ENCODE data around the gene PLEKHG4B. TPM values are rescaled to one million over a fixed set of nuclear protein-coding genes. Genes with fewer than 3 reads are reported as not detected.

Gene PLEKHG4B, protein sequence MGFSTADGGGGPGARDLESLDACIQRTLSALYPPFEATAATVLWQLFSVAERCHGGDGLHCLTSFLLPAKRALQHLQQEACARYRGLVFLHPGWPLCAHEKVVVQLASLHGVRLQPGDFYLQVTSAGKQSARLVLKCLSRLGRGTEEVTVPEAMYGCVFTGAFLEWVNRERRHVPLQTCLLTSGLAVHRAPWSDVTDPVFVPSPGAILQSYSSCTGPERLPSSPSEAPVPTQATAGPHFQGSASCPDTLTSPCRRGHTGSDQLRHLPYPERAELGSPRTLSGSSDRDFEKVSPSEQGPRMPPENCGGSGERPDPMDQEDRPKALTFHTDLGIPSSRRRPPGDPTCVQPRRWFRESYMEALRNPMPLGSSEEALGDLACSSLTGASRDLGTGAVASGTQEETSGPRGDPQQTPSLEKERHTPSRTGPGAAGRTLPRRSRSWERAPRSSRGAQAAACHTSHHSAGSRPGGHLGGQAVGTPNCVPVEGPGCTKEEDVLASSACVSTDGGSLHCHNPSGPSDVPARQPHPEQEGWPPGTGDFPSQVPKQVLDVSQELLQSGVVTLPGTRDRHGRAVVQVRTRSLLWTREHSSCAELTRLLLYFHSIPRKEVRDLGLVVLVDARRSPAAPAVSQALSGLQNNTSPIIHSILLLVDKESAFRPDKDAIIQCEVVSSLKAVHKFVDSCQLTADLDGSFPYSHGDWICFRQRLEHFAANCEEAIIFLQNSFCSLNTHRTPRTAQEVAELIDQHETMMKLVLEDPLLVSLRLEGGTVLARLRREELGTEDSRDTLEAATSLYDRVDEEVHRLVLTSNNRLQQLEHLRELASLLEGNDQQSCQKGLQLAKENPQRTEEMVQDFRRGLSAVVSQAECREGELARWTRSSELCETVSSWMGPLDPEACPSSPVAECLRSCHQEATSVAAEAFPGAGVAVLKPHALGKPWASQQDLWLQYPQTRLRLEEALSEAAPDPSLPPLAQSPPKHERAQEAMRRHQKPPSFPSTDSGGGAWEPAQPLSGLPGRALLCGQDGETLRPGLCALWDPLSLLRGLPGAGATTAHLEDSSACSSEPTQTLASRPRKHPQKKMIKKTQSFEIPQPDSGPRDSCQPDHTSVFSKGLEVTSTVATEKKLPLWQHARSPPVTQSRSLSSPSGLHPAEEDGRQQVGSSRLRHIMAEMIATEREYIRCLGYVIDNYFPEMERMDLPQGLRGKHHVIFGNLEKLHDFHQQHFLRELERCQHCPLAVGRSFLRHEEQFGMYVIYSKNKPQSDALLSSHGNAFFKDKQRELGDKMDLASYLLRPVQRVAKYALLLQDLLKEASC (N-terminal part only)
- under 0.01 and 0.04 TPM in 2 replicates for total RNA-seq

DNA sequence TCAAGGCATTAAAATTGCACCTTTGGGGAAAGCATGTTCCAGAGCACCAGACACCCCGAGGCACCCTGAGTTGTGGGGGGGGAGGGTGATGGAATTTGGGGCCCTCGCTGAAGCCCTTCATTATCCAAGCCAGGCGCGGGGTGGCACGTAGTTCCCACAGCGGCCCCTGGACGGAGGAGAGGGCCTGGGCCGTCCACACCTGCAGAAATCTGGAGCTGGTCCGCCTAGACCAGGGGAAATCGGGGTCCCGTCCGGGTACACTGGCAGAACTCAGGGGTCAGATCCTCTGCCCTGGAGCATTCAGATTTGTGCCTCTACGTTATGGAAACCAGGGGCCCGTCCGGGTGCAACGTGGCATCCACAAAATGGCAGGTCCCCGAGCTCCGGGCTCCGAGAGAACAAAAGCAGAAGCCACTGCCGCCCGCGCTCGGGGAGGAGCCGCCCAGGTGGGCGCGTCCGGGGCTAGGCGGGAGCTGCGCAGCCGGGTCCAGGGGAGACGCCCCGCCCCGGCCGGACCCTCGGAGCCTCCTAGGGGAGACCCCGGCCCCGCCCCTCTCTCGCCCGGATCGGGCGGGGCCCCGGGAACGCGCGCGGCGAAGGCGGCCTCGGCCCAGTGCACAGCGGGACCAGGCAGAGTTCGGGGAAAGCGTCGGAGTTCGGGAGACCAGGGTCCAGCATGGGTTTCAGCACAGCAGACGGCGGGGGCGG lies at the start of gene PLEKHG4B:
Gene PLEKHG4B, plus strand, starts transcription at position 613 of the 708 bp plus-strand sequence. Its CDS starts 64 bp downstream, at position 677.

DNA sequence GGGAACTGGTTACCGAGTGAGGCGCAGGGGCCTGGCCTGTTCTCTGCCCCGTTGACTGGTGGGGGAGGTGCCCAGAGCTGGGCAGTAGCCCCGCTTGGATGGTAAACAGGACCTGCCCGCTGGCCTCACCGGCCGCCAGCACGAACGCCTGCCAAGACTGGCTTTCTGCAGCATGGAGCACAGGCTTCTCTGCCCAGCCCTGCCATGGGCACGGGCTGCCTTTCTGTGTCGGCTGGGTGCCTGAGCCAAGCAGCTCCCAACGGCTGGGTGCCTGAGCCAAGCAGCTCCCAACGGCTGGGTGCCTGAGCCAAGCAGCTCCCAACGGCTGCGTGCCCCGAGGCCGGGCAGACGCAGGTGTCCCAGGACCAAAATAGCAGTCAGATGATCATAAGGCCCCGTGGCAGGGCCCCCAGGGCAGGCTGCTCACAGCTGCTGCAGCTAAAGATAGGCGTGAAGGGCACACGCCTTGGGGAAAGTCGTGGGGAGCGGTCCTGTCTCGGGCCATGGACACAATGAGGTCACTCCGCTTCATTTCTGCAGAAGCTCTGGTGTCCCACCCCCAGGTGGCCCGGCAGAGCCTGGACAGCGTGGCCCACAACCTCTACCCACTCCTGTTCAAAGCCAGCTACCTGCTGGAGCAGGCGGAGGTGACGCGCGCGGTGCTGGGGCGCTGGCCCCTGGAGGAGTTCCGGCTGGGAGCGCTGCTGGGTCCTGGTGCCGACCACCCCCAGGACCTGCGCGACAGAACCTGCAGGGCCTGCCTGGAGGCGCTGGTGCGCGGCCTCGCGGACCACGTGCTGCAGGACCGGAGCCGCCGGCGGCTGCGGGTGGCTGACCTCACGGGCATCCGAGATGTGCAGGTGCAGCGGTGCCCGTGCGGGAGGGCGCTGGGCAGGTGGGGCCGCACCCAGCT lies 99.3 kb downstream of the PLEKHG4B start, which contains the start of gene LRRC14B:
Gene LRRC14B, plus strand, starts transcription at position 460 of the 913 bp plus-strand sequence. Its CDS starts 44 bp downstream, at position 504.

DNA sequence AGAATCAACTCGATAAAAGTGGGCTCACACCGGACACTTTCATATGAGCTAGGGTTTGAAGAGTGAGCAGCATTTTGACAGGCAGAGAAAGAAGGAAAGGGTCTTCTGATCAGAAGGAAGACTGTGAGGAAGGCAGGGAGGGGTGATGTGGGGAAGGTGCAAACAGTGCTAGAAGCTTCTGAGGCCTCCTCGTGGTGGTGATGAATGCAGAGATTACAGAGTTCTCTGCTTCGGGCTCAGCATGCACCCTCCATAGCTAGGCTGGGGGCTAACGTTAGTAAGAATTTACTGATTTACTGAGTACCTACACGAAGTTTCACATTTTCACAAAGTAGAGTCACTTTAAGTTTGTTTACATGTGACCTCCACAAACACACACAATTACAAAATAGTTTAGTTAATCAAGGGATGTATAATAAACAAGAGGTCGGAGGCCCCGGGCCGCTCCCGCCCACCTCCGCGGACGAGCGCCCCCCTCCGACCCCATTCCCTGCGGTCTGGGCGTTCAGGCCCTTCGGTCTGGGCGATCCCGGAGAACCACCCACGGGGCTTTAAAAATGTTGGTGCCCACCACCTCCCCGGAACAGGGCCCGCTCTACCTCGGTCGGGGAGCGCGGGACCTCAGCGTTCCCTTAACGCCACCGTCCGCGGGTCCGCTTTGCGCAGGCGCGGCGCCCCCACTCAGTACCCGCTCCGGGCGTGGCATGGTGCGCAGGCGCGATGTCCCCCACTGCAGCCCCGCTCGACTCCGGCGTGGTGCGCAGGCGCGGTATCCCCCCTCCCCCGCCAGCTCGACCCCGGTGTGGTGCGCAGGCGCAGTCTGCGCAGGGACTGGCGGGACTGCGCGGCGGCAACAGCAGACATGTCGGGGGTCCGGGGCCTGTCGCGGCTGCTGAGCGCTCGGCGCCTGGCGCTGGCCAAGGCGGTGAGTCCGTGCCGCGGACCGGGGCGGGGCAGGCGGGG lies 125.8 kb downstream of the PLEKHG4B start, which contains the start of the genes CCDC127 and SDHA:
Gene CCDC127, minus strand, starts transcription at position 660 of the 963 bp plus-strand sequence. CDS start 1,304 bp downstream, outside the sequence.
Gene SDHA, plus strand, starts transcription at position 827 of the 963 bp plus-strand sequence. Its CDS starts 36 bp downstream, at position 863.

Other genes starting within 250 kb of the PLEKHG4B start
- not detected in 2 replicates for gene LRRC14B, start 99.3 kb downstream of the PLEKHG4B start, total RNA-seq
- gene CCDC127, start 126.0 kb downstream of the PLEKHG4B start, total RNA-seq, result 4.3 and 5.2 TPM in 2 replicates
- gene SDHA, start 126.2 kb downstream of the PLEKHG4B start, total RNA-seq, result 191 and 254 TPM in 2 replicates
- 179 and 194 TPM in 2 replicates for gene PDCD6, start 179.5 kb downstream of the PLEKHG4B start, total RNA-seq
- 0.72 and 0.94 TPM in 2 replicates for gene AHRR, start 229.5 kb downstream of the PLEKHG4B start, total RNA-seq